Measurements from ENCODE around the gene PDZD2. TPM values are rescaled to one million over a fixed set of nuclear protein-coding genes. Genes with fewer than 3 reads are reported as not detected.

Gene PDZD2
- total RNA-seq, 1 donor from 2014 or later, result 0.38 TPM

- Mint-ChIP-seq H3K27me3 (no peaks in the 10 kb centered on the region), H3K9me3 (no peaks in the 10 kb centered on the region), H3K36me3 (ENCODE audit: low read depth) (no peaks in the 10 kb centered on the region), H3K27ac (no peak overlapping the region), H3K4me3 (no peak overlapping the region), H3K4me1 (no peaks in the 10 kb centered on the region)
- ATAC-seq (ENCODE audit: low read depth), result no peak
- ChIA-PET CTCF (no interaction called here), POLR2A (no interaction called here)
- intact Hi-C loops (cut with micrococcal nuclease), result no loop called here
- DNase-seq, result no peak
- no peak for TF ChIP-seq CTCF (IDR thresholded peaks at IDR 0.05)
These were observed 445.1 kb downstream of the PDZD2 start for GRCh38 chr5:32083981-32084430.

GRCh38 chr5:32087086-32088082 is 448.5 kb downstream of the PDZD2 start:
- ChIA-PET POLR2A (no interaction called here), CTCF (no interaction called here)
- ATAC-seq (ENCODE audit: low read depth) (no peak), DNase-seq (no peak)
- H3K27ac Mint-ChIP-seq, result no peak overlapping the region
- no peak overlapping the region for H3K4me3 Mint-ChIP-seq
- H3K4me1 Mint-ChIP-seq, result no peaks in the 10 kb centered on the region
- H3K9me3 Mint-ChIP-seq, result no peaks in the 10 kb centered on the region
- no peak for TF ChIP-seq CTCF (IDR thresholded peaks at IDR 0.05)
- no peaks in the 10 kb centered on the region for H3K36me3 Mint-ChIP-seq (ENCODE audit: low read depth)
- intact Hi-C loops (cut with micrococcal nuclease), result no loop called here
- H3K27me3 Mint-ChIP-seq, result no peaks in the 10 kb centered on the region

- Mint-ChIP-seq H3K27me3 (no peaks in the 10 kb centered on the region), H3K27ac (no peak overlapping the region), H3K36me3 (ENCODE audit: low read depth) (no peaks in the 10 kb centered on the region), H3K9me3 (no peaks in the 10 kb centered on the region), H3K4me3 (no peak overlapping the region), H3K4me1 (peaks cover 5% of the 10 kb centered on the region)
- TF ChIP-seq CTCF (IDR thresholded peaks at IDR 0.05), result no peak
- DNase-seq (no peak), ATAC-seq (ENCODE audit: low read depth) (no peak)
- ChIA-PET CTCF (no interaction called here), POLR2A (no interaction called here)
- intact Hi-C loops (cut with micrococcal nuclease), result no loop called here
These were observed 449.3 kb downstream of the PDZD2 start for GRCh38 chr5:32088214-32088613.

- H3K27me3 Mint-ChIP-seq, result no peaks in the 10 kb centered on the region
- no peaks in the 10 kb centered on the region for H3K36me3 Mint-ChIP-seq (ENCODE audit: low read depth)
- CTCF ChIA-PET, result no interaction called here
- no peaks in the 10 kb centered on the region for H3K9me3 Mint-ChIP-seq
- ATAC-seq (ENCODE audit: low read depth) (no peak), DNase-seq (no peak)
- no peak for TF ChIP-seq CTCF (IDR thresholded peaks at IDR 0.05)
- no peak overlapping the region for H3K27ac Mint-ChIP-seq
- H3K4me1 Mint-ChIP-seq, result peaks cover 6% of the 10 kb centered on the region
- POLR2A ChIA-PET, result no interaction called here
- H3K4me3 Mint-ChIP-seq, result no peak overlapping the region
- intact Hi-C loops (cut with micrococcal nuclease), result no loop called here
These were observed 450.4 kb downstream of the PDZD2 start for GRCh38 chr5:32089146-32090000.

All from activated B cell treated with CpG ODN at 0.5 μM for 24 hours (primary cell).